Measurements from ENCODE around the gene NDUFS4.

DNA sequence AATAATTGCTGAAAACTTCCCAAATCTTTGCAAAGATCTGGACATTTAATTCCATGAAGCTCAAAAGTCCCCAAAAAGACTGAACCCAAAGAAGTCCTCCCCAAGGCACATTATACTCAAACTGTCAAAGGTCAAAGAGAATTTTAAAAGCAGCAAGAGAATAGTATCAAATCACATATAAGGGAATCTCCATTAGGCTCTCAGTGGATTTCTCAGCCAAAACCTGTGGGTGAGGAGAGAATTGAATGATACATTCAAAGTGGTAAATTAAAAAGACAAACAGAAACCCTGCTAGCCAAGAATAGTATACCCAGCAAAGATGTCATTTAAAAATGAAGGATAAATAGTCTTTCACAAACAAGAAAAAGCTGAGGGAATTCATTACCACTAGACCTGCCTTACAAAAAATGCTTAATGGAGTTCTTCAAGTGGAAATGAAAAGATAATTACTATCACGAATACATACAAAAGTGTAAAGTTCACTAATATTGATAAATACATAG, 134.1 kb downstream of the NDUFS4 start:
- TF ChIP-seq TCF12 (IDR thresholded peaks at IDR 0.05; ENCODE audit: low read depth): no peak
- no peak for TF ChIP-seq ZBTB7A (IDR thresholded peaks at IDR 0.05; ENCODE audit: low read depth)

Measured in Ishikawa (cell line).